HG03135 (cell line): ENCODE measurements around the gene CYBRD1.
"Not testable (repeated sequence)": the region's sequence is repeated elsewhere in the genome, so short reads cannot be mapped to it uniquely, and the experiment has no call there.

Experiments
- ATAC-seq: cut with Tn5 transposase; IDR thresholded peaks from one replicate; pipeline ENCODE4 v1.9.1; 2021; ENCODE audit warnings: mild to moderate bottlenecking, moderate library complexity; ENCODE audit not compliant: unreplicated experiment

Gene CYBRD1, protein sequence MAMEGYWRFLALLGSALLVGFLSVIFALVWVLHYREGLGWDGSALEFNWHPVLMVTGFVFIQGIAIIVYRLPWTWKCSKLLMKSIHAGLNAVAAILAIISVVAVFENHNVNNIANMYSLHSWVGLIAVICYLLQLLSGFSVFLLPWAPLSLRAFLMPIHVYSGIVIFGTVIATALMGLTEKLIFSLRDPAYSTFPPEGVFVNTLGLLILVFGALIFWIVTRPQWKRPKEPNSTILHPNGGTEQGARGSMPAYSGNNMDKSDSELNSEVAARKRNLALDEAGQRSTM

GRCh38 chr2:171522052-171522787 is at the start of gene CYBRD1:
TSS of gene CYBRD1 (plus strand) at chr2:171522474. CDS start at chr2:171522546, 72 bp downstream.
- ATAC-seq: peak; percentile 42

DNA sequence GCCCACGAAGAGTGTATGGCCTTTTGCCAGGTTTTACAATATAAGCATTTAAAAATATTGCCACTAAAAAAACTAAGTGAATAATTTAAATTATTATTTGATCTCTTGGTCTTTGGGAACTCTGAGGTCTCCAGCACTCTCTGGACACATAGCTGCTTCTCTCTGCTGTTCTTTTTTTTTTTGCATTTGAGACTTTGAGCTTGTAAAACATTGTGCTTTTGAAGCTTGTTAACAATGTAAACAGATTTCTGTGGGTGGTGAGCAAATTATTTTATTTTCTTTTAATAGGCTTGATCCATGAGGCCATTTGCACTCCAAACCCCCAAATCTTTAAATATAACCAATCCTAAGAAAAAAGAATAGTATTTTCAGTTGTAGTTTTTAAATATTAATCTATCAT is 46.3 kb upstream of the CYBRD1 start:
- no peak for ATAC-seq

- ATAC-seq: no peak
Observed at GRCh38 chr2:171478345-171478744, 43.9 kb upstream of the CYBRD1 start.

GRCh38 chr2:171479154-171479814 is 43.0 kb upstream of the CYBRD1 start:
- no peak for ATAC-seq

DNA sequence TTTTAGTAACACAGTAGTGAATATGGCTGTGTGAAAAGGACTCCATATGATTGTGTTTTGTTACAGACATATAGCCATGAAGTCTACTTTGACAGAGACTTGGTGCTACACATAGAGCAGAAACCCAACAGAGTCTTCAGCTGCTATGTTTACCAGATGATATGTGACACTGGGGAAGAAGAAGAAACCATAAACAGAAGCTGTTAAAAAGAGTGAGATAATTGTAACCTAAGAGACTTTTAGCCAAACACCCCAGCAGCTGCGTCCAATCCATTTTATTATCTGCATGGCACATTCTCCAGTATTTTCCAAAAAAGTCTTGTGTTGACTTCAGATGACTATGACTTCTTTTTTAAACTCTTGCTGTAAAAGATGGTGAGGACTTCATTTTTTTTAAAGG is 41.4 kb upstream of the CYBRD1 start:
- ATAC-seq: no peak

DNA sequence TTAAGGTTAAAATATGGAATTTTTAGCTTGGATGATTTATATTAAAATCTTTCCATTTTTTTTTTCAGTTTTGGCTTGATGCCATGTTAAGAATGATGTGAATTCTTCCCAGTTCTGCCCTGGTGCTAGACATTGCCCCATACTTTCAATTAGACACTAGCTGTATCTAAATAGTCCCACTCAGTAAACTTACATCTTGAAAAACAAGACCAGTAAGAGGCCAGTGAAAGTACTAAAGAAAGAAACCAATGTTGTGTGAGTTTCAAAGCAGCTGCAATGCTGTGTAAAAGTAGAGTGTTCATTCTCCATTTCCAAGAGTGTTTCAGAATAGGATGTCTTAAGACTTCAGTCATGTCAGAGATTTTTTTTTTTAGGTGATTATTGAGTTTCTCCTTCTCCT is 40.0 kb upstream of the CYBRD1 start:
- no peak for ATAC-seq

DNA sequence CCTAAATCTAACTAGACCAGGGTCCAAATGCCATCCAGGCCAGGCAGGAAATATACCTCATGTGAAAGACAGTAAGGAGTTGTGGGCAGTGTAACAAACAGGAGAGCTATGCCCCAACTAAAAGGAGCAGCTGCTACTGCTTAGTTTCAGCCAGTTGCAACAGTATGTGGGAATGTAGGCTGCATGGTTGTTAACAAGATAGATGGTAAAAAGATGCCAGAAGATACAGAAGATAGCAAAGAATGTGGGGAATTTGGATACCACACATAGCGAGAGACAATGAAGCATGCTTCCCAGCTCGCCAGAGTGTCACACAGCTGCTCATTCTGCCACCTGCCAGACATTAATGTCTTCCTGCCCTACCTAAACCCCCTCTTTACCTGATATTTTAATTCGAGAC is 39.4 kb upstream of the CYBRD1 start:
- ATAC-seq: no peak

DNA sequence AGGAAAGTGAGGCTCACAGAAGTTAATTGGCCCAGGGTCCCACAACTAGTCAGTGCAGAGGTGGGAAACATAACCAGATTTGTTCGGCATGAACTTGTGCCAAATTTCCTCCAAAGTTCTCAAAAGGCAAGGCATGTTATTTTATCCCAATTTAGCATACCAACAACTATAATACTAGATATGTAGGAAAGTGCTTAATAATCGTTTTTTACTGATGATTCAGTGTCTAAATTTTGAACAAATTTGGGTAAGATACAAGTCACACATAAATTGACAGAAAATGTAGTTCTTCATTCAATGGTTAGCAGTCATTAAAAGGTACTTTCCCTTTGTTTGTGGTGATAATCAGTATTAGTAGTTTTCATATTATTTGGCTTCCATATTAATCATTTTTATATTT is 38.5 kb upstream of the CYBRD1 start:
- ATAC-seq: no peak

GRCh38 chr2:171485116-171485515 is 37.2 kb upstream of the CYBRD1 start:
- ATAC-seq: no peak

DNA sequence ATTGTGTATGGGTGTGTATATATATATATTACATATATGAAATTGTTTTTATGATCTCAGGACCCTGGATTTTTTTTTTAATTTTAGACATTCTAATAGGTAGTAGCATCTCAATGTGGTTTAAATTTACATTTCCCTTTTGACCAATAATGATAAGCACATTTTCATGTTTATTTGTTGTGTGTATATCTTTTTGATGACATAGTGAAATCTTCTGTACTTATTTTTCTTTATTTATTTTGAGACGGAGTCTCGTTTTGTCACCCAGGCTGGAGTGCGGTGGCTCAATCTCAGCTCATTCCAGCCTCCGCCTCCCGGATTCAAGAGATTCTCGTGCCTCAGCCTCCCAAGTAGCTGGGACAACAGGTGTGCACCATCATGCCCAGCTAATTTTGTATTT is 35.1 kb upstream of the CYBRD1 start:
- no peak for ATAC-seq

- ATAC-seq: no peak
Observed at GRCh38 chr2:171487803-171488259, 34.4 kb upstream of the CYBRD1 start.

DNA sequence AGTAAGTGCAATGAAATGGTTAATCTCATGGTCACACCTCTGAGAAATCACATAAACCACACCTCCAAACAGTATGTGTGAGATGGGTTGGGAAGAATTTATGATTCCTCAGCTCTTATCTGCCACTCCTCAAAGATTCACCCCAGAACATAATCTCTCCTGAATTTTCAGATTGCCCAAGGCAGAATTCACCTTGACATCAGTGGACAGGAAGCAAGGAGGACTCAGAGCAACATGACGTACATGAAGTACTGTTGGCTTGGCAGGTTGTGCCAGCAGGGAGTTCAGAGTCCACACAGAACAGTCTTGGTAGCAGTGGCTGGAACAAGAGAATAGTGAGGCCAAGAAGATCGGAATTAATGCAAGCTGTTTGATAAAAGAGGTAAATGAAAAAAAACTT is 31.7 kb upstream of the CYBRD1 start:
- no peak for ATAC-seq

GRCh38 chr2:171491292-171491691 is 31.0 kb upstream of the CYBRD1 start:
- no peak for ATAC-seq

DNA sequence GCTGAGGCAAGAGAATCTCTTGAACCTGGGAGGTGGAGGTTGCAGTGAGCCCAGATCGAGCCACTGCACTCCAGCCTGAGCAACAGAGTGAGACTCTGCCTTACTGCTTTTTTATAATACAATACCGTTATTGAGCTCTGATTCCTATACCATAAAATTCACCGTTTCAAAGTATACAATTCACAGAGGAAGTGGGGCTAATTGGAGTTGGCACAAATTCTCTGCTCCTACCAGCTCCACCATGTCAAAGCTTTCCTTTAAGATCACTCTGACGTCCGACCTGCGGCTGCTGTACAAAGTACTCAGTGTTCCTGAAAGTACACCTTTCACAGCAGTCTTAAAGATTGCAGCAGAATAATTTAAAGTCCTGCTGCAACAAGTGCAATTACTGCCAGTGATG is 29.6 kb upstream of the CYBRD1 start:
- ATAC-seq: no peak

- not testable (repeated sequence) for ATAC-seq
Observed at GRCh38 chr2:171497664-171498063, 24.6 kb upstream of the CYBRD1 start.

DNA sequence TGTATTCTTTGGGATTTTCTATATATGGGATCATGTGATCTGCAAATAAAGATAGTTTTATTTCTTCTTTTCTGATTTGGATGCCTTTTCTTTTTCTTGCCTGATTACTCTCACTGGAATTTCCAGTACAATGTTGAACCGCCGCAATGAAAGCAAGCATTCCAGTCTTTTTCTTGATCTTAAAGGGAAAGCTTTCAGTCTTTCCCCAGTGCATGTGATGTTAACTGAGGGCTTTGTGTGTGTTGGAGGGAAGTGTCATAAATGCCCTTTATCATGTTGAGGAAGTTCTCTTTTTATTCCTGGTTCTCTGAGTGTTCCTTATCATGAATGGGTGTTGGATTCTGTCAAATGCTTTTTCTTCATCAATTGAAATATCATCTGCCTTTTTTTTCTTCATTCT is 16.9 kb upstream of the CYBRD1 start:
- no peak for ATAC-seq

GRCh38 chr2:171509945-171510731 is 12.1 kb upstream of the CYBRD1 start:
- ATAC-seq: peak; percentile 60

DNA sequence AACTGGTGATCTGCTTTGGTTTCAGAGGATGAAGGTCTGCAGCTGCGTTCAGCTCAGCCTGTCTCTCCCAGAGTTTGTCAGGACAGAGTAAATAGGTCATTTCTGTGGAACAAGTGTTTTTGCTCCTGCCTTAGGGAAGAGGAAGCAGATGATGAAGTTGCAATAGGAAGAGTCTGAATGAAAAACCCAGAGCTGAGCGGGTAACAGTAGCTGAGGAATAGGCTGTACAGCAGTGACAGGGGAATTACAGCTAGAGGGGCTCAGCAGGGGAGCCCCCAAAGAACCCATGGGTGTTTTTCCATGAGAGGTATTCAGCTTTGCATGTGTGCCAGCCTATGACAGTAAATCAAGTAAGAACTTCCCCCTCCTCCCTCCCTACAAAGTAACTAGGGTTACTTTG is 10.3 kb upstream of the CYBRD1 start:
- ATAC-seq: no peak

- ATAC-seq: no peak
Observed at GRCh38 chr2:171512683-171513195, 9.5 kb upstream of the CYBRD1 start.

DNA sequence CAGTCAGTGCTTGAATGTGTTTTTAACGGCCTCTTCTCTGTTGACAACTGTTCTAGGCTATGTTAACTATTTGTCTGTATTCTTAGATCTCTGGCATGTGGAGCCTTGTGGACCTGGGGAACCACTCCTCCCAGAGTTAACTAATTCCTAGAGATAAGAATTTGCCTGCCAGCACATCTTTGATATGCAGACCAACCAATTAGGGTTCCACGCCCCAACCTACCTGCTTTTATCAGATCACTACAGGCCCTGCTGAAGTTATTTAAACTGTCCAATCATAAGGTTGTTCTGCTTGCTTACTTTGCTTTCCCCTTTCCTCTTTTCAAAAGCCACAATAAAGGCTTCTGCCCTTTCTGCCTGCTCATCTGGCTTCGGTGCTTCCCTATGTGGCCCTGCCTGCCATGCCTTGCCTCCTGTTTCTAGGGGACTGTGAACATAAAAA is 8.5 kb upstream of the CYBRD1 start:
- ATAC-seq: no peak
